Head of caudate nucleus (tissue), 42 donors: ENCODE results near the gene EPG5.
"Not testable (repeated sequence)": the region's sequence is repeated elsewhere in the genome, so short reads cannot be mapped to it uniquely, and the experiment has no call there.

Experiments used
- DNase-seq, 42 donors: peaks; one replicate each; pipeline versions ENCODE4 v3.0.0 to v3.0.0-alpha.2; 2020 to 2021; ENCODE audit warnings: mixed read lengths in 7 of 42
- intact Hi-C: fragments of 100-400 bp; cut with DNase I; formaldehyde crosslinking; loops from one replicate; pipeline ENCODE4 v1.15.0; 2022

EPG5 gene

GRCh38 chr18:45851161-45851925 lies 115.8 kb downstream of the EPG5 start:
- DNase-seq: no peak
- intact Hi-C loops: no loop called here

DNA sequence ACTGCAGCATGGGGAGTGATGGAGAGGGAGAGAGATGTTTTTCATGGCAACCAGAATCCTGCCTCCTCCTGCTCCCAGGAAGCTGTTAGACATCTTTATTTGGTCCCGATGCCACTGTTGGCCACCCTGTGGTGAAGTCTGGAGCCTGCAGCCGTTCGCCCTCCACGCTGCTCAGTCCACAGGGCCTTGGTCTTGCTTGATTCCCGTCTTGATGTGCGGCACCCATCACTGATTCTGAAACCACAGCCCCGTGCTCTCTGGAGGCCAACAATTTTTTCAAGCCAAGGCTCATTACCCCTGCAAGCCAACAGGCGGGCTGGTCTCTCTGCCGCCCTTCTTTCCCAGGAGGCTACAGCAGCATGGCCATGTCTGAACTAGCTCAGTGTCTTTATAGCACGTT lies 117.1 kb downstream of the EPG5 start:
- DNase-seq: peak in 1 of 42 donors; percentile 28
- intact Hi-C loops: no loop called here

DNA sequence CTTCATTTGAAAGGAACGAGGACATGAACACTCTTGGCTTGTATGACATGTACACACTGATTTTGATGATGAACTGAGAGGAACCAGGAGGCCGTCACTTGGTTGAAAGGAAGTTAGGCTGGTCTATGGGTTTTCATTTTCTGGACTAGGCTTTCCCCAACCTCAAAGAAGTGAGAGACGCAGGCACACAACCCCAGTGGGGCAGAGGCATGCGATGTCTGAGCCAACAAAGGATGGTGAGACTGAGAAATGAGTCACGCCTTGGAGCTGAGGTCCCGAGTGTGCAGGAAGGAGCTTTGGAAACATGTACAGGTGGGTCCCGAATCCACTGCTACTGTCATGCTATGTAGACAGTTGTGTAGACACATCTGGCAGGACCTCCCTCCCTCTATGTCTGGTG lies 117.6 kb downstream of the EPG5 start:
- intact Hi-C loops: no loop called here
- no peak for DNase-seq

- DNase-seq: peak in 1 of 42 donors; percentile 36
- intact Hi-C loops: not testable (repeated sequence)
These were observed 118.5 kb downstream of the EPG5 start for GRCh38 chr18:45848643-45849042.

DNA sequence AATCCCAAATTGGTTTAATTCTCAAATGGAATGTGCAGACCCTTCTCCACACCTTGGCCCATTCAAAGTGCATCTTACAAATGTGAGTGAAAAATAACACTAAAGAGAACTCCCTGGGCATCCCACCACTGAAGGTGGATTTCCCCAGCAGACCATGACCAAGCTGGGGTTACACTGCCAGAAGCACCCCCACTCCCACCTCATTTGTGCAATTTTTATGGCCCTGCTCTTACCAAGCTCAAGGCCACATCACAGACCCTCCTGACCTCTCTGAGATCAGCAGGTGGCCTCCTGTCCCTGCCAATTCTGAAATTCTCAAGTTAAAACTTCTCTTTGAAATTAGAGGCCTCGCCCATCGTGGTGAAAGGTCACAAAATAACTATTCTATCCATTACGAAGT lies 120.0 kb downstream of the EPG5 start:
- intact Hi-C loops: no loop called here
- no peak for DNase-seq

DNA sequence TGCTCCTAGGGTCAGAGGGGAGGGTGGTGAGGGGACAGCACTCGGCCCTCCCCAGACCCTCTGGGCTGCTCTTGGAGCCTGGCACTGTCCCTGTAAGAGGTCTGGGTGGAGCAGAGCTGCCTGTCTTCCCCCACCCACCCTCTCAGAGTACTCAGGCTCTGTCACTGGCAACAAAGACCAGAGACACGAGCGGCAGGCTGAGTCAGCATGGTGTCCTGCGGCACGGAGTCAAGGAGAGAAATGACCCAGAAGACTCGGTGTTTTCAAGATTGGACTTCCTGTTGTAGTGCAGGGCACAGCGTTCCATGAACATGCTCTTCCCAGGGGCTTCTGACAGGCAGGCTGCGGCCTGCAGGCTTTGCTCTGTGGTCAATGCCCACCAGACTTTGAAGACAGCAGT lies 121.7 kb downstream of the EPG5 start:
- no peak for DNase-seq
- intact Hi-C loops: no loop called here

GRCh38 chr18:45844938-45845337 lies 122.2 kb downstream of the EPG5 start:
- intact Hi-C loops: no loop called here
- DNase-seq: no peak

DNA sequence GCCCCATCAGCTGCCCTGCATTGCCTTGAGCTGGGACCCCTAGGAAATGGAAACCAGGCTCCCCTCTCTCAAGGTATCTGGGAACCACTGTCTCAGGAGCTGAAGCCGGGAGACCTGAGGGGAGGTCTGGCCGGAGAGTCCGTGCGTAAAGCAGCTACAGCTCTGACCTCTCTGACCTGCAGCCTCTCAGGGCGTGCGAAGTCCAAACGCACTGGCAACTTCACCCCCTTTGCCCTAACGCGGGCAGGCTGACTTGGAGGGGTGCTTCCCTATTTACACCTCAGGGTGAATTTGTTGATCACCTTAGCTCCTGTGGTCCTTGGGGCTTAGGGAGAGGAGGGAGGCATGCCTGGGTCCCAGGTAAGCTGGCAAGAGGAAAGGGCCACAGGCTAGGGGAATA lies 124.1 kb downstream of the EPG5 start:
- DNase-seq: no peak
- intact Hi-C loops: no loop called here

DNA sequence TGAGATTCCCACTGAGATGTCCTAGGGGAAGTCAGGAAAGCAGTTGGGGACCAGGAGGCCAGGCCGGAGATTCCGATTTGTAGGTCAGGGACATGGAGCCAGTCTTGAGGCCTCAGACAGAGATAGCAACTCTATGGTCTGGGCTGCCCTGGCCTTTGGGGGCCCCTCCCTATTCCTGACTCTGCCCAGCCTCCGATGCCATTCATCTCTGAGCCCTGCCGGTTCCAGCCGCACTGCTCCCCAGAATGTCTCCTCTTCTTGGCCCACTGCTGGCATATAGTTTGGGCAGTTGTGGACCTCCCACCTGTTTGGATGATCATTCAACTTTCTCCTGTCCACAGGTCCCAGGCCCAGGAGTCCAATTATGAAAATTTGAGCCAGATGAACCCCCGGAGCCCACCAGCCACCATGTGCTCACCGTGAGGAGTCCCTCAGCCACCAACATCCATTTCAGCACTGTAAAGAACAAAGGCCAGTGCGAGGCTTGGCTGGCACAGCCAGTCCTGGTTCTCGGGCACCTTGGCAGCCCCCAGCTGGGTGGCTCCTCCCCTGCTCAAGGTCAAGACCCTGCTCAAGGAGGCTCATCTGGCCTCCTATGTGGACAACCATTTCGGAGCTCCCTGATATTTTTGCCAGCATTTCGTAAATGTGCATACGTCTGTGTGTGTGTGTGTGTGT lies 125.2 kb downstream of the EPG5 start:
- no peak for DNase-seq
- intact Hi-C loops: no loop called here

DNA sequence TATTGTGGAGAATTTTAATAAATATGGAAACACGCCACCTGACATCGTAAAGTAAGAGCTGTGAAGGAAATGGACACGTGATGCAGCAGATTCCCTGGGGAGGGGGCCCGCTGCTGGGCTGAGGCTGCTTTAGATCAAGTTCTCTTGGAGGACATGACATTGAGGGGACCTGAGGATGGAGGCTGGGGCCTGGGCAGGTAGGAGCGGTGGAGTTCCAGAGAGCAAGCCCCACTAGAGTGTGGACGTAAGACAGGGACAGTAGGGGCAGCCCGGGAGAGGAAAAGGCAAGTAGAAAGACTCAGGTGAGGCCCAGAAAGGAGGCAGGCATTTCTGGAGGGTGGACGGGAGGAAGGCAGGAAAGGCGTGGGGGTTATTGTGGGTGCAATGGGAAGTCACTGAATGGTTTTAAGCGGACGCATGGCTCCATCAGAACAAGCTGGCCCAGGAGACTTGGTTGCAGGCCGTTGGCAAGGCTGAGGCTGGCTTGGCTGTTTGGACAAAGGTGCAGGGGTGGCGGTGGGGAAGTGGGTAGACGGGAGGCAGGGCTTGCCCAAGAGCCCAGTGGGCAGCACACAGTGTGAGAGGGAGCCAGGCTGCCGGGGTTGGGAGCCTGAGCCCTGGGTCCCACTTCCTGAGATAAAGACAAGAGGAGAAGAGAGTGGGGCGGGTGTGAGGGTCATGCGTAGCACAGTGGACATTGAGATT lies 125.9 kb downstream of the EPG5 start:
- DNase-seq: no peak
- intact Hi-C loops: no loop called here

DNA sequence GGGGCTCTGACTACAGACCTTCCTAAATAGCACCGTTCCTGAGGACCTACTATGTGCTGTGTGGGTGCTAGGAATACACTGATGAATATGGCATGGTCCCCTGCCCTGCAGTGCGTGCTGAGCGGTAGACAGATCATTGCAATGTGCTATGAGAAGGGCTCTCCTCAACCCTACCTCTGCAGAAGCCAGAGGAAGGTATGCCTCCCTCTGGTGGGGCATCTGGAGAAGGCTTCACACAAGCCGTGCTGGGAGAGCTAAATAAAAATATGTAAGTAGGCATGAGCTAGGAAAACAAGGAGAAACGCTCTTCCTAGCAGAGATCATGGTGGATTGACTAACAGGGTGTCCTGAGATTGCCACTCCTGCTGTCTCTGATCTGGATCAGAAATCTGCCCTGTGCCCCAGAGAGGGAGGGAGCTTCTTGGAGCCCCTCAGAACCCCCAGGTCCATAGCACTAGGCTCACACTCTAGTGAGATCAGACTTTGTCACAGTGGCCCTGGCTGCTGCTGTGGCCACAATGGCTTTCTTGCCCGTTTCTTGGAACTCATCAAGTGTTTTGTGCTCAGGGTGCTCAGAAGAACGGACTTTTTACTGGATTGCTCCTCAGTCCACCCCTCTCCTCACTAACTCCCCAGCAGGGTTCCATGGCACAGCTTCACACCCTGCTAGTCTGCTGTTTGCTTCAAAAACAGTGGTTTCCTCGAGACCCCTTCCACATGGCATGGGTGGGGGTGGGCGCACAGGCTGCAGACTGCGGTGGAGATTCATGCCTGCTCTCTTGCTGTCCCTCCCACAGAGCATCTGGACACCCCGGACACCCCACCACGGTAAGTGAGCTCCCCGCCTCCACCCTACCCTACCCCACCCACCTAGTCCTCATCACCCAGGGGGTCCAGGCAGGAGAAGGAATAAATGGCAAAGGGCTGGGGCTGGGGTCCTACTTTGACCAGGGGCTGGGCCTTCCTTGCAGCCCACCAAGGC lies 127.4 kb downstream of the EPG5 start:
- intact Hi-C loops: no loop called here
- peak in 3 of 42 donors; percentile 27 to 45 (median 37) for DNase-seq

DNA sequence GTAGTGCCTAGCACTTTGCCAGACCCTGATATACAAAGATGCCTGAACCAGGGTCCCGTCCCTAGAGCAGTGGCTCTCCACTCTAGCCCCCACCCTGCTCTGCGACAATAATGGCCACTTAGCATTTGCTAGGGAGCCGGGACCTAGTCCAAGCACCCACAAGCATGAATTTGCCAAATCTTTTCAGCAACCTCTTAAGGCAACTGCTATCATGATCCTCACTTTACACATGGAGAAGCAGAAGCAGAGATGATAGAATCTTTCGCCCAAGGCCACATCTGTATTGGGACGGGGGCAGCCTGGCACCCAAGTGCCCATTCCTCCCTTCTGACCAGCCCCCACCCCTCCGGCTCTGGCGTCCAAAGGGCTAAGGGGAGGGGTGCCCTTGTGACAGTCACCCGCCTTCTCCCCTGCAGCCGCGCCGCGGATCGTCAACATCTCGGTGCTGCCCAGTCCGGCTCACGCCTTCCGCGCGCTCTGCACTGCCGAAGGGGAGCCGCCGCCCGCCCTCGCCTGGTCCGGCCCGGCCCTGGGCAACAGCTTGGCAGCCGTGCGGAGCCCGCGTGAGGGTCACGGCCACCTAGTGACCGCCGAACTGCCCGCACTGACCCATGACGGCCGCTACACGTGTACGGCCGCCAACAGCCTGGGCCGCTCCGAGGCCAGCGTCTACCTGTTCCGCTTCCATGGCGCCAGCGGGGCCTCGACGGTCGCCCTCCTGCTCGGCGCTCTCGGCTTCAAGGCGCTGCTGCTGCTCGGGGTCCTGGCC lies 128.6 kb downstream of the EPG5 start:
- DNase-seq: peak in 1 of 42 donors; percentile 50
- intact Hi-C loops: no loop called here

DNA sequence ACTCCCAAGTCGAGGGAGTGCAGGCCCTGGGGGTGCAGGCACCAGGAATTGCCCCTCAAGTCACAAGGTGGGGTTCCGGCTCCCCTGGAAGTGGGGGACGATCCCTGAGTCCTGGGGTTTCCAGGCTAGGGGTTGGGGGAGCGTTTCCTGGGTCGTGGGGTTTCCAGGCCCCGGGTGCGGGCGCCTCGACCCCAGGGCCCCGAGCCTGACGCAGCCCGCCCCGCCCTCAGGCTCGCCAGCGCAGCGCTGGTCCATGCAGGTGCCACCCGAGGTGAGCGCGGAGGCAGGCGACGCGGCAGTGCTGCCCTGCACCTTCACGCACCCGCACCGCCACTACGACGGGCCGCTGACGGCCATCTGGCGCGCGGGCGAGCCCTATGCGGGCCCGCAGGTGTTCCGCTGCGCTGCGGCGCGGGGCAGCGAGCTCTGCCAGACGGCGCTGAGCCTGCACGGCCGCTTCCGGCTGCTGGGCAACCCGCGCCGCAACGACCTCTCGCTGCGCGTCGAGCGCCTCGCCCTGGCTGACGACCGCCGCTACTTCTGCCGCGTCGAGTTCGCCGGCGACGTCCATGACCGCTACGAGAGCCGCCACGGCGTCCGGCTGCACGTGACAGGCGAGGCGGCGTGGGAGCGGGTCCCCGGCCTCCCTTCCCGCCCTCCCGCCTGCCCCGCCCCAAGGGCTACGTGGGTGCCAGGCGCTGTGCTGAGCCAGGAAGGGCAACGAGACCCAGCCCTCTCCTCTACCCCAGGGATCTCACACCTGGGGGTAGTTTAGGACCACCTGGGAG lies 129.7 kb downstream of the EPG5 start:
- DNase-seq: peak in 1 of 42 donors; percentile 55

GRCh38 chr18:45836242-45837205 lies 130.6 kb downstream of the EPG5 start:
- DNase-seq: peak in 1 of 42 donors; percentile 32
- intact Hi-C loops: no loop called here

More for the DNA sequence above, 129.7 kb downstream of the EPG5 start:
- intact Hi-C loops: no loop called here

DNA sequence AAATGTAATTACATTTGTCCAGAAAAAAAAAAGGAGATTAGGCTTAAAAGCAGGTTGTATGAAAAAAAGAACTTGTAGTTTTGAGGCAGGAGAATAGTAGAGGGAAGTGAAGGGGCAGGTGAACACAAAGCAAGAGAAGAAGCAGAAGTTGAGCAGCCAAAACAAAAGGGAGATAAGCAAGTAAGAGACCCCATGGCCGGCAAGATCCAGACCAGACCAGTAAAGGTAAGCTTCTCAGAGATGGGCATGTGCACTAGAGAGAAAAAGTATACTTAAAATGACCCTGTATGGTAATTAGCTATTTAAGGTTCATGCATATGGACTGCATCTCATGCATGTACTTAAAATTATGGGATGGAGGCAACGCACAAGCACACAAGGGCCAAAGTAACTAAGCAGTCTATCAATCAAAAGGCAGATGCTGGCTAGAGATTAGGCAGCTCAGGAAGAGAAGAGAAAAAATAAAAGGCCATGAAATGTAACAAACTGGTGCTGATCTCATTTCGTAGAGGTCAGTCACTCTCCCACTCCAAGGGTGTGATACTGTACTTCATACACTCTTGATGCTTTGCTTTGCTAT lies 132.0 kb downstream of the EPG5 start:
- DNase-seq: no peak
- intact Hi-C loops: no loop called here

GRCh38 chr18:45834306-45834705 lies 132.8 kb downstream of the EPG5 start:
- DNase-seq: peak in 1 of 42 donors; percentile 36
- intact Hi-C loops: no loop called here
